T1000 (cell line): ENCODE data around the gene ST3GAL2.
"Not testable (repeated sequence)": the region's sequence is repeated elsewhere in the genome, so short reads cannot be mapped to it uniquely, and the experiment has no call there.

Experiments
- DNase-seq: peaks from one replicate; lab custom pipeline; 2025; ENCODE audit warnings: mixed read lengths; lab: John Stamatoyannopoulos, UW

ST3GAL2 gene

DNA sequence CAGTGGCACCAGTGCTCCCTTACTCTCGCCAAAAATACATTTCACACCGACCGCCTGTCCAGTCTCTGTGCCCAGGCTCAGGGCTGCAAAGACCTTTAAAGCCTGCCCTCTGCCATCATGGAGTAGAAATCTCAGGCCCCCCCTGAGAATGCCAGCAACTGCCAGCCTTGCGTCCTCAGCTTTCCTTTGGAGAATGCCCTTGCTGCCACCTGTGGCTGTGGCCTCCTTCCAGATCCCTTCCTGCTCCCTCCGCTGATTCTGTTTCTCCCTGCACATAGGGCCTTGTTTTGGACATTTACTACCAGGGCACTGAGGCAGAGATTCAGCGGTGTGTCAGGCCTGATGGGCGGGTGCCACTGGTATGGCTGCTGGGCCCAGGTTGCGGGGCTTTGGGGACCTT is 28.7 kb upstream of the ST3GAL2 start:
- no peak for DNase-seq

DNA sequence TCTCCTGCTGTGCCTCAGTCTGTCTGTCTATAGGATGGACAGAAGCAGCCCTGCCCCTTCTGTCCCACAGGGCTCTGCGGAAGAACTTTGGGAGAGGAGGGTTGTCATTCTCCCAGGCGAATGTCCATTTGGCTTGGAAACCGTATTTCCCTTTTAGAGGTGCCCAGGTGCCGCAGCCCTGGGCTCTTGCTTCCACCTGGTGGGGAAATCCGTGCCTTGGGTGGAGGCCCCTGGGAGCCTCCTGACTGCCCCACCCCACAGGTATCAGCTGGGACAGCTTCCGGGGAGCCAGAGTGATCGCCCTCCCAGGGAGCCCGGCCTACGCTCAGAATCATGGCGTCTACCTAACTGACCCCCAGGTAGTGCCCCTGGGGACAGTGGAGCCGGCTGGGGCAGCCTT is 28.2 kb upstream of the ST3GAL2 start:
- no peak for DNase-seq

DNA sequence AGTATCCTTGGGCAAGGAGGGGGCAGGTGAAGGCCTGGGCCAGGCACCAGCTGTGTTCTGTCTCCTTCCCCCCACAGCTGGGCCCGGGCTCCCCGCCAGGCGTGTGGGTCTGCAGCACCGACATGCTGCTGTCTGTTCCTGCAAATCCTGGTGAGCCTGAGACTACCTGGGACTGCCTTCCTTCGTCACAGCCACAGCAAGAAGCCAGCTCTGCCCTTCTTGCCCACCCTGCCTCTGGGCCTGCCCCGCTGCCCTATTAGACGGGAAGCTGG is 27.8 kb upstream of the ST3GAL2 start:
- DNase-seq, result no peak

DNA sequence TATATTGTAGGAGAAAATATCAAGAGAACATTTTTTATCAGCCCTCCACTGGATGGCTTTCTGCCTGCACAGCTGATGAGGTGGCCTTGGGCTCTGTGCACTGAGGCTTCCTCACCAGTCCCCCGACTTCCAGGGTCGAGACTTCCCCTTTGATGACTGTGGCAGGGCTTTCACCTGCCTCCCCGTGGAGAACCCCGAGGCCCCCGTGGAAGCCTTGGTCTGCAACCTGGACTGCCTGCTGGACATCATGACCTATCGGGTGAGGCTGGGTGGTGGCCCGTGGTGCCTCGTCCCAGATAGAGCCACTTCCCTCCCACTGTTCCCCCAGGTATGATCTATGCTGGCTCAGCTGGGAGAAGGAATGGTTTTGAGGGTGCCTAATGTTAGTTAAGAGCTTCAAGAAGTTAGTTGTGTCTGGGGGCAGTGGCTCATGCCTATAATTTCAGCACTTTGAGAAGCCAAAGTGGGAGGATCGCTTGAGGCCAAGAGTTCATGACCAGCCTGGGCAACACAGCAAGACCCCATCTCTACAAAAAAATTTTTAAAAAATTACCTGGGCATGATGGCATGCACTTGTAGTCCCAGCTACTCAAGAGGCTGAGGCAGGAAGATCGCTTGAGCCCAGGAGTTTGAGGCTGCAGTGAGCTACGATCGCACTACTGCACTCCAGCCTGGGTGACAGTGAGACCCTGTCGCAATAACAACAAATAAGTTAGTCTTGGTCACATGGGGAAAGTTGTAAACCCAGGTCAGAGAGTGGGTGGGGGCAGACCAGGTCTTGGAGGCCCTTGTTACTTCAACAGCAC is 27.3 kb upstream of the ST3GAL2 start:
- no peak for DNase-seq

DNA sequence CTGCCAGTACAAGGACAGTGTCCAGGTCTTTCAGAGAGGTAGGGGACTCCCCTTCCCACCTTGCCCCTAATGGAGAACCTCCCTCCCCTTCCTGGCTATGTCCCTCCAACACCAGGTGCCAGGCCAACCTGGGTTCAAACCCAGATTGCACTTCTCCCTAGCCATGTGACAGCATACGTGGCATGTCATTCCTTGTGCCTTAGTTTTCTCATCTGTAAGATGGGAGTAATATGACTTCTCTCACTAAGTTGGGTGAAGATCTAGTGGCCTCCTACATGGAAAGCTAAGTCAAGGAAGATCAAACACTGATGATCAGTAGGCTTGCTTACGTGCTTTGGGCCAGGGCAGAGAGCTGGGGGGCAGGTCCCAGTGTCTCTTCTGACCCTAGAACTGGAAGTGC is 24.3 kb upstream of the ST3GAL2 start:
- no peak for DNase-seq

DNA sequence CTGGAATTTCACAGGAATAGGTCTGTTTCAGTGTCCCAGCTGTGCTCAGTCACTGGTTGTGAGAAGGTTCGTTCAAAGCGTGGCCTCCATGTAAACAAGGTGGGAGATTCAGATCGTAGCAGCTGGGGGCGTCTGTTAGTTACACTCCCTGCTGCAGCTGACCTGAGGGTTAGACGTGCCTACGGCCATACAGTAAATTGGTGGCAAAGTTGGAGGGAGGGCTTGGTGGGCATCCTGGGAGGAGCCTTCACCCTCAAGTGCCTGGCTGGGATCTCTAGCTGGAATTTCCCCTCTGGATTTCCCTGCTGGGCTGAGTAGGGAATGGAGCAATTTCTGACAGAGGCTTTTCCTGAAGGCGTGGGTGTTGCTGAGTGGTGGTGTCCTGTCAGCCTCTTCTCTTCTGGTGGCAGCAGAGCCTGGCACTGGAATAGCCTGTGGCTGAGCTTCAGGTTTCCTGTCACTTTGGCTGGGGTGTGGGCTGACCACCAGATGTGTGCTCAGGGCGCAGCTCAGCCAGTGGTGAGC is 21.9 kb upstream of the ST3GAL2 start:
- DNase-seq, result no peak

DNA sequence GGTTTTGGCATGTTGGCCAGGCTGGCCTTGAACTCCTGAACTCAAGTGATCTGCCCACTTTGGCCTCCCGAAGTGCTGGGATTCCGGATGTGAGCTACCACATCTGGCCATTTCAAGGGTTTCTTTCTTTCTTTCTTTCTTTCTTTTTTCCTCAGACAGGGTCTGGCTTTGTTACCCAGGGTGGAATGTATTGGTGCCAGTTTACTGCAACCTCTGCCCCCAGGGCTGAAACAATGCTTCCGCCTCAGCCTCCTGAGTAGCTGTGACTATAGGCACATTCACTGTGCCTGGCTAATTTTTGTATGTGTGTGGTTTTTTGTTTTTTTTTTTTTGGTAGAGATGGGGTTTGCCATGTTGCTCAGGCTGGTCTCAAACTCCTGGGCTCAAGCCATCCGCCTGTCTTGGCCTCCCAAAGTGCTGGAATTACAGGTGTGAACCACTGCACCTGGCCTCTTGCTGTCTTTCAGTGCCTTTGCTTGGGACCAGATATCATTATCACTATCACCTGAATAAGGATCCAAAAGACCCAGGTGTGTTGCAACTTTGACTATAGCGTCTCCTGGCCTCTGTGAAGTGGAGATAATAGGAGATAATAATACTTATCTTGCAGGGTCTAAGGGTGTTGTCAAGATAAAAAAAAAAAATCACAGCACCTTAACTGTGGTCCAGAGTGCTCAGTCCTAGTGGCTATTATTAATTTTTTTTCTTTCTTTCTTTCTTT is 18.7 kb upstream of the ST3GAL2 start:
- no peak for DNase-seq

DNA sequence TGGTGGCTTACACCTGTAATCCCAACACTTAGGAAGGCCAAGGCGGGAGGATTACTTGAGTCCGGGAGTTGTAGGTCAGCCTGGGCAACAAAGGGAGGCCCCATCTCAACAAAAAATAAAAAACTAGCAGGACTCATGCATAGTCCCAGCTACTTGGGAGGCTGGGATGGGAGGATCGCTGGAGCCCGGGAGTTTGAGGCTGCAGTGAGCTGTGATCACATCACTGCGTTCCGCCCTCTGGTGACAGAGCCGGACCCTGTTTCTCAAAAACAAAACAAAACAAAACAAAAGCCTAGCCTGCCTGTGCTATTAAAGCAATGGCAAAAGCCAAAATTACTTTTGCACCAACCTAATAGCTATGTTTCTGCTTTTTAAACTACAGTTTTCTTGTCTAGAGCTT is 17.0 kb upstream of the ST3GAL2 start:
- no peak for DNase-seq

DNA sequence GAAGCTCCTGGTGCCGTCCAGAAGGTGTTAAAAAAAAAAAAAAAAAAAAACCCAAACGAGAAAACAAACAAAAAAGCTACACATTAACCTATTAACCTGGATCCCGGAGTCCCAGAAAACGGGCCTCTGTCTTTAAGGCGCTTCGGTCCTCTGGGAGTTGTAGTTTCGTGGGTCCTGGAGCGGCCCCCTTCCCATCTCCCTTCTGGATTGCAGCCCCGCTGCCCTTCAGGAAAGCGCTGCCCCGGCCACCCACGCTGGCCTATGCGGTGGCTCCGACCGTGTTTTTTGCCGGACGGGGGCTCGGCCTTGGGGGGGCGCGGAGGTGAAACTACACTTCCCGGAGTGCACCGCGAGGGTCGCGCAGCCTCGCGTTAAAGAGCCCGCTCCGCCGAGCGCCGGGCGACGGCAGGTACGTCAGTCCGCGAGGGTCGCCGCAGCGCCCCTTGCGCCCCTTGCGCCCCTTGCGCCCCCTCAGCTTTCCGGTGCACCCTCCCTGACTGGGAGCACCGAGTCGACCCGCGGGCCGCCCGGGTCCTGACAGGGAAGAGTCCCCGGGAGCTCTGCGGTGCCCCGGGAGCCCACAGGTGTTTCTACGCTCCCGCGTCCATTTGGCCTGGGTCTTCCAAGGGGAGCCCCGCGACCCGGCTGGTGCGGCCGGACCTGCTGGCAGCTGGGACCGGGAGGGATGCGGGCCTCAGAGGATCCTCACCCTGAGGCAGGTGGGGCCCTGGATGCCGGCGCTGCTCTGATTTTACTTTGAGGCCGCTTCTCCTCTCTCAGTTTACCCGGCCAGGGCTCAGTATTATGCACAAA is 15.5 kb upstream of the ST3GAL2 start, which contains the start of gene FCSK:
Gene FCSK, plus strand, starts transcription at position 374 of the 813 bp plus-strand sequence. CDS start 8,596 bp downstream, outside the sequence.
- DNase-seq, result no peak

DNA sequence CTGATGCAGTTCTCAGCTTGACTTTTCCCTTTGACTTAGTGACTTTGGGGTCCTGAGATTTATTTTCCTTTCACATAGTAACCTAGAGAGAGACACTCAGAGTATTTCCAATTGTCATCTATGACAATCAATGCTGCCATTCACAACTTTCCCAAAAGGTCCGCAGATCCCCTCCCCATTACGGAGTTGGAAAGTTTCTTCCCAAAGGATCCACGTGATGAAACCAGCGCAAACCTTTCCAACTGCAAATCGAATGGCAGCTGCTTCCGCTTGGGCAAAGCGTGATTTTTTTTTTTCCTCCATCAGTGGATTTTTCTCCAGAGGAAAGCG is 15.0 kb upstream of the ST3GAL2 start:
- DNase-seq, result no peak

DNA sequence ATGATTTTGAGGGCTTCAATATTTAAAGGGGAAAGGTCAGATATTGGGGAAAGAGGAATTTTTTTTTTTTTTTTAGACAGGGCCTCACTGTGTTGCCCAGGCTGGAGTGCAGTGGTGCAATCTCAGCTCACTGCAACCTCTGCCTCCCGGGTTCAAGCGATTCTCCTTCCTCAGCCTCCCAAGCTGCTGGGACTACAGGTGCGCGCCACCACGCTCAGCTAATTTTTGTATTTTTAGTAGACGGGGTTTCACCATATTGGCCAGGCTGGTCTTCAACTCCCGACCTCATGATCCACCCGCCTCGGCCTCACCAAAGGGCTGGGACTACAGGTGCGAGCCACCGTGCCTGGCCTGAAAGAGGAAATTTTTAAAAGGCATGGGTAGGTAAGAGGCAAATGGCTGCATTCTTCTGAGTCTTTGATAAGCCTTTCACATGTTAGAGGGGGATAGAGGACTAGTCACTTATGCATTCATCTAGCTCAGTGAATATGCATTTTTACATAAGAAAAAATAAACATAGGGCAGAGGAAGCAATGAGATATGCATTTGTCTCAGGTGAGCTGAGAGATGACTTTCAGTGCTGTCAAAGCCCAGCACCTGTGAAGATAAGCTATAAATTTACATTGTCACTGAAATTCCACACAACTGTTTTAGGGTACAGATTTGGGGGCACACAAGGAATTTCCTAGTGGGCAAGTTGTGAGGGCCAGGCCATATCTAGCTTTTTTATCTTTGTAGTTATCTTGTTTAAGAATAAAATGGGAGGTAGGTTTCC is 14.4 kb upstream of the ST3GAL2 start:
- DNase-seq, result no peak

DNA sequence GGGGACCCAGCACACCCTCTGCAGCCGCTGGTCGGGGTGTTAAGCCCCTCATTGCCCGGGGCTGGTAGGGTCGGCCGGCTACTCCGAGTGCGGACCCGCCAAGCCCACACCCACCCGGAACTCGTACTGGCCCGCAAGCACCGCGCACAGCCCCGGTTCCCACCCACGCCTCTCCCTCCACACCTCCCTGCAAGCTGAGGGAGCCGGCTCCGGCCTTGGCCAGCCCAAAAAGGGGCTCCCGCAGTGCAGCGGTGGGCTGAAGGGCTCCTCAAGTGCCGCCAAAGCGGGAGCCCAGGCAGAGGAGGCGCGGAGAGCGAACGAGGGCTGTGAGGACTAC is 12.1 kb upstream of the ST3GAL2 start:
- DNase-seq, result not testable (repeated sequence)

DNA sequence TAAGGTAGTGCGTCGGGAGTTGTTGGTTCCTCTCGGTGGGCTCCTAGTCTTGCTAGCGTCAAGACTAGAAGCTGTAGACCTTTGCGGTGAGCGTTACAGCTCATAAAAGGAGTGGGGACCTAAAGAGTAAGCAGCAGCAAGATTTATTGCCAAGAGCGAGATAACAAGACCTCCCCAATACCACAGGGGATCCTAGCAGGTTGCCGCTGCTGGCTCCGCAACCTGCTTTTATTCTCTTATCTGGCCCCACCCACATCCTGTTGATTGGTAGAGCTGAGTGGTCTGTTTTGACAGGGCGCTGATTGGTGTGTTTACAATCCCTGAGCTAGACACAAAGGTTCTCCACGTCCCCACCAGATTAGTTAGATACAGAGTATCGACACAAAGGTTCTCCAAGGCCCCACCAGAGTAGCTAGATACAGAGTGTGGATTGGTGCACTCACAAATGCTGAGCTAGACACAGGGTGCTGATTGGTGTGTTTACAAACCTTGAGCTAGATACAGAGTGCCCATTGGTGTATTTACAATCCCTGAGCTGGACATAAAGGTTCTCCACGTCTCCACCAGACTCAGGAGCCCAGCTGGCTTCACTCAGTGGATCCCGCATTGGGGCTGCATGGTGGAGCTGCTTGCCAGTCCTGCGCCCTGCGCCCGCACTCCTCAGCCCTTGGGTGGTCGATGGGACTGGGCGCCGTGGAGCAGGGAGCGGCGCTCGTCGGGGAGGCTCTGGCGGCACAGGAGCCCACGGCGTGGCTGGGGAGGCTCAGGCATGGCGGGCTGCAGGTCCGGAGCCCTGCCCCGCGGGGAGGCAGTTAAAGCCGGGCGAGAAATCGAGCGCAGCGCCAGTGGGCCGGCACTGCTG is 11.5 kb upstream of the ST3GAL2 start:
- not testable (repeated sequence) for DNase-seq

DNA sequence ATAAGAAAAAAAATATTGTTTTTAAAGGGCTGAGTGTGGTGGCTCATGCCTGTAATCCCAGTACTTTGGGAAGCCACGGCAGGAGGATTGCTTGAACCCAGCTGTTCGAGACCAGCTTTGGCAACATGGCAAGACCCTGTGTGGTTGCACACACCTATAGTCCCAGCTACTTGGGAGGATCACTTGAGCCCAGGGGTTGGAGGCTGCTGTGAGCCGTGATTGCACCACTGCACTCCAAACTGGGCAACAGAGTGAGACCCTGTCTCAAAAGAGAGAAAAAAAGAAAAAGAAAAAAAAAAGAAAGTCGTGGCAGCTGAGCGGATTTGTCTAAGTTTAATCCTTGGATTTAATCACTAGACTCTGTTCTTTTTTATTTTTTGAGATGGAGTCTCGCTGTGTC is 9.2 kb upstream of the ST3GAL2 start:
- DNase-seq, result no peak

DNA sequence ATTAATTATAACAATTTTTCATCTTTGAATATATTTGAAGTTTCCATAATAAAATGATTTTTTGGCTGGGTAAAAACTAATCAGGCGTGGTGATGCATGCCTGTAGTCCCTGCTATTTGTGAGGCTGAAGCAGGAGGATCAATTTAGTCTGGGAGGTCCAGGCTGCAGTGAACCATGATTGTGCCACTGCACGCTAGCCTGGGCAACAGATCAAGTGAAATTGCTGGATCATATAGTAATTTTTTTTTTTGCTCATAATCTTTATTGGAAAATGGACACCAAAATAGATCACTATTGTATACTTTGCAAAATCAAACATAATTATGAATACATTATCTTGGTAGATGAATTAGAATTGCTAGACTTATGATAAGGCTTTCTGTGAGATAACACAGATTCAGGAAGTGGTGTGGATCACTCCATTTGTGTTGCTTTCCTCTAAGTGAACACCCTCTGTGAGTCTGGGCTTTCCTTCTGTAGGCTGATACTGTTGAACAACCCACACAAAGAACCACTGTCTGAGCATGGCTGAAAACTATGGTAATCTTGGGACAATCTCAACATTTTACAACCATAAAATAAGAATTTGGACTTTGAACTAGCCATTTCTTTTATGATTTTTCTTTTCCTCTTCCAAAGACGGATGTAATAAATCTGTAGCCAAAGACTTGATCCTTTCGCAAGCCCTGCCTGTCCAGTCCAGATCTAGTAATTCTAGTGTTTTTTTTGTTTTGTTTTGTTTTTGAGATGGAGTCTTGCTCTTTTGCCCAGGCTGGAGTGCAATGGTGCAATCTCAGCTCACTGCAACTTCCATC is 5.6 kb upstream of the ST3GAL2 start:
- no peak for DNase-seq

DNA sequence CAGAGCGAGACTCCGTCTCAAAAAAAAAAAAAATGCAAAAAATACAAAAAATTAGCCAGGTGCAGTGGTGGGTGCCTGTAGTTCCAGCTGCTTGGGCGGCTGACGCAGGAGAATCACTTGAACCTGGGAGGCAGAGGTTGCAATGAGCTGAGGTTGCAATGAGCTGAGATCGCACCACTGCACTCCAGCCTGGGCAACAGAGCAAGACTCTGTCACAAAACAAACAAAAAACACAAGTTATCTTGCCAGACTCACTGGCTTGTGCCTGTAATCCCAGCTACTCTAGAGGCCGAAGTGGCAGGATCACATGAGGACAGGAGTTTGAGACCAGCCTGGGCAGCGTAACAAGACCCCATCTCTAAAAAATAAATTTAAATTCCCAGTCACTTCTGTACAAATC is 3.4 kb upstream of the ST3GAL2 start:
- no peak for DNase-seq

DNA sequence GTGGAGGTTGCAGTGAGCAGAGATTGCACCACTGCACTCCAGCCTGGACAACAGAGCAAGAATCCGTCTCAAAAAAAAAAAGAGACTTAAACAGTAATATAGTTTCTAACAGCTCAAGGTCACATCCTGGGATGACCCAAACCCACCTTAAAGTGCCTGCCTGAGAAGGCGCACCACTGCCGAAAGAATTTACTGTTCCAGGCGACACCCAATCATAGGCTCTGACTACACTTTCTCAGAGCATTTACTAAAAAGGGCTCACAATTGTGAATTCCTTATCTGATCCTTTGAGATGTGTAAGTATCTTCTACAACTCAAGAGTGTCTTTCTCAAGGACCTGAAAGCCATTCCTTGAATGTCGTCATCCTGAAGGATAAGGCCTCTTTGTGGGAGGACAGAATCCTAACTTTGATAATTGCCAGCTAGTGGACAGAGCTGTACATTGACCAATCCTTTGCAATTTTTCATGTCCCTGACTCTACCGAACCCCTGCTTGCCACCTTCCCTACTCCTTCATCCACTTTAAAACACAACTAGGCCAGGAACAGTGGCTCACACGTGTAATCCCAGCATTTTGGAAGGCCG is 2.6 kb upstream of the ST3GAL2 start:
- no peak for DNase-seq

DNA sequence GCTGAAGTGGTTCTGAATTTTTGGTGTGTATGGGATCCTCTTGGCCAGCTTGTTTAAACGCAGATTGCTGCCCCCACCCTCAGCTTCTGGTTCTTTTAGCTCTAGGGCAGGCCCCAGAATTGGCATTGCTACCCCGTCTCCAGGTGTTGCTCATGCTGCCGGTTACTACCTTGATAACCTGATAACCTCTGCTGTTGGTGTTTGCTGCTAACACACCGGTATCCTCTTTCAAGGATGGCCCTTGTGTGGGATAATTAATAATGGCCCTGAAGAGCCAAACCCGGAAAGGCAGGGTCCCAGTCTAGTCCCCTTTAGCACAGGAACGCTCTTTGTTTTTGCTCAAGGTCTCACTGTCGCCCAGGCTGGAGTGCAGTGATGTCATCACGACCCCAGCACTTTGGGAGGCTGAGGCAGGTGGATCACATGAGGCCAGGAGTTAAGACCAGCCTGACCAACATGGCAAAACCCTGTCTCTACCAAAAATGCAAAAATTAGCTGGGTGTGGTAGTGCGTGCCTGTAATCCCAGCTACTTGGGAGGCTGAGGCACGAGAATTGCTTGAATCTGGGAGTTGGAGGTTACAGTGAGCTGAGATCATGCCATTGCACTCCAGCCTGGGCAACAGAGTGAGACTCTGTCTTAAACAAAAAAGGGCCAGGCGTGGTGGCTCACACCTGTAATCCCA is 1.3 kb upstream of the ST3GAL2 start:
- no peak for DNase-seq

DNA sequence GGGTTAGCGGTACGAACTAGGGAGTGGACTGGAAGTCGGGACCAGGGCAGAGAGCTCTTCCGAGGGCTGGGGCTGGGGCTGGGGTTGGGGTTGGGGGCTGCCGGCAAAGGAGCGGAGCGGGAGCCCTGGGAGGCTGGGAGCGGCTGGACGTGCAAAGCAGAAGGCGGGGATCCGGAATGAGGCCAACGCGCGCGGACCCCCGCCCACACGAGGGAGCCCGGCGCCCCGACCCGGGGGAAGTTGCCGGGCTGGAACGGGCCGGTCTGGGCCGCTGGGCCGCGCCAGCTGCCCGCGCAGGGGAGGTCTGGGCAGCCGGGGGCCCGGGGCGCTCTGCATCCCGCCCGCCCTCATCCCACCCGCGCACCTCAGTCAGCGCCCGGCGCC is 323 bp downstream of the ST3GAL2 start:
- no peak for DNase-seq
